Kidney epithelial cell (primary cell): Measurements from ENCODE around the gene CHST11. TPM values are rescaled to one million over a fixed set of nuclear protein-coding genes. Genes with fewer than 3 reads are reported as not detected.

ENCODE experiments used
- DNase-seq: peaks from one replicate; pipeline ENCODE4 v3.0.0-alpha.2; 2010; ENCODE audit warnings: low read depth
- H3K27me3 ChIP-seq: 2 replicates; pipeline ENCODE4 v1.6.0; 2011; ENCODE audit warnings: low read length; ENCODE audit not compliant: control insufficient read depth, insufficient read depth
- H3K36me3 ChIP-seq: 2 replicates; pipeline ENCODE4 v1.5.1; 2011; ENCODE audit warnings: low read length; ENCODE audit not compliant: control insufficient read depth, insufficient read depth
- H3K4me3 ChIP-seq: 2 replicates; pipeline ENCODE4 v1.5.1; 2011; ENCODE audit warnings: low read depth, mild to moderate bottlenecking, control low read depth, low read length
- total RNA-seq: library from RNA; depleted of rRNA; stranded (reverse); fragments of >200 nt; gene quantifications from 2 replicates; pipeline ENCODE4 v1.2.3, GENCODE V29; 2015
- TF ChIP-seq, protein P1 (sequence below): IDR thresholded peaks from 2 replicates; pipeline ENCODE4 v1.5.1; 2011; ENCODE audit warnings: mild to moderate bottlenecking, moderate library complexity, low read length, control low read depth, inconsistent platforms; ENCODE audit not compliant: insufficient read depth, poor library complexity, severe bottlenecking

CHST11 gene
- total RNA-seq, 1 donor from 2014 or later, result 32.6 TPM

DNA sequence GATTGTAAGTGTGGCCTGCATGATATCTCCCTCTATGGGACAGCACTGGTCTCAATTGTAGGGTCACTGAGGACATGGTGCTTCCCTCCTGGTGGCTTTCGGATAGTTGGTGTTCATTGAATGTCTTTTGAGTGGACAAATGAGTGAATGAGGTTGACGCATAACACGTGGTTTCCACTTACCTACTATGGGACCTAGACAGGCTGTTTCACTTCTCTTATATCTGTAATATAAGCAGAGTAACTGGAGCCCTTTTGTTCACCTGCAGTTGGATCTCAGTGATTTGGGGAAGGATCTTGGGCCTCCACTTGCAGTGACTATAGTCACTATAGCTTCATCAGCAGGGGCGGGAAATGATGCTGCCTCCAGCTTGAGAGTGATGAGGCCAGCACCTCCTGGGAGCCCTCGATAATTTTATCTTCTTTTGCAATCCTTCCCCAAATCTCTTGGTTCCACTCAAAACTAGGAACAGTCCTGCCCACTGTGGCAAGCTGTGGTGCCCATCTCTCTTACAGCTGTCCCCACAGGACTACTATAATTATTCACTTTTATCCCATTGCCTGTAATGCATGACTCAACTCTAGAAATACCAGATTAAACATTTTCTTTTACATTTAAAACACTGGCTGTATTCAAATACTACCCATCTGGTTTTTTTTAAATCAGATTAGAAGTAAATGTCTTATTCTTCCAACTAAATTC lies 242.9 kb downstream of the CHST11 start:
- Histone ChIP-seq H3K27me3 (no peaks in the 10 kb centered on the region), H3K4me3 (no peak overlapping the region), H3K36me3 (peaks cover 2% of the 10 kb centered on the region)
- no peak for DNase-seq
- TF ChIP-seq, protein P1, sequence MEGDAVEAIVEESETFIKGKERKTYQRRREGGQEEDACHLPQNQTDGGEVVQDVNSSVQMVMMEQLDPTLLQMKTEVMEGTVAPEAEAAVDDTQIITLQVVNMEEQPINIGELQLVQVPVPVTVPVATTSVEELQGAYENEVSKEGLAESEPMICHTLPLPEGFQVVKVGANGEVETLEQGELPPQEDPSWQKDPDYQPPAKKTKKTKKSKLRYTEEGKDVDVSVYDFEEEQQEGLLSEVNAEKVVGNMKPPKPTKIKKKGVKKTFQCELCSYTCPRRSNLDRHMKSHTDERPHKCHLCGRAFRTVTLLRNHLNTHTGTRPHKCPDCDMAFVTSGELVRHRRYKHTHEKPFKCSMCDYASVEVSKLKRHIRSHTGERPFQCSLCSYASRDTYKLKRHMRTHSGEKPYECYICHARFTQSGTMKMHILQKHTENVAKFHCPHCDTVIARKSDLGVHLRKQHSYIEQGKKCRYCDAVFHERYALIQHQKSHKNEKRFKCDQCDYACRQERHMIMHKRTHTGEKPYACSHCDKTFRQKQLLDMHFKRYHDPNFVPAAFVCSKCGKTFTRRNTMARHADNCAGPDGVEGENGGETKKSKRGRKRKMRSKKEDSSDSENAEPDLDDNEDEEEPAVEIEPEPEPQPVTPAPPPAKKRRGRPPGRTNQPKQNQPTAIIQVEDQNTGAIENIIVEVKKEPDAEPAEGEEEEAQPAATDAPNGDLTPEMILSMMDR, result no peak

DNA sequence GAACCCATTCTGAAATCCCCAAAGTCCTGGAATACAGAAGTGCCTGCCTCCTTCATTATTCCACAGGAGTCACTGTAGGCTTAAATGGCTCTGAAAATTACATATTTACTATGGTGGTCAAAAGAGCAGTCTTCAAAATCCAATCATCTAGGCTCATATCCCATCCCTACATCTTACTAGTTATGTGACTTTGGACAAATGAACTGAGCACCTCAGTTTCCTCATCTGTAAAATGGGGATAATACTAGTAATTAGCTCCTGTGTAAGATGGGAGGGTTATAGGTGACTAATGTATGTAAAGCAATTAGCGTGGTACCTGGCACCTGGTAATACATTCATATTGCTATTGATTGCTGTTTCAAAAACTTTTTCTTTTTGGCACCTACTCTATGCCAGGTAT lies 243.6 kb downstream of the CHST11 start:
- TF ChIP-seq, protein P1, result no peak
- no peaks in the 10 kb centered on the region for H3K36me3 ChIP-seq
- H3K27me3 ChIP-seq, result no peaks in the 10 kb centered on the region
- no peak overlapping the region for H3K4me3 ChIP-seq
- DNase-seq, result no peak

DNA sequence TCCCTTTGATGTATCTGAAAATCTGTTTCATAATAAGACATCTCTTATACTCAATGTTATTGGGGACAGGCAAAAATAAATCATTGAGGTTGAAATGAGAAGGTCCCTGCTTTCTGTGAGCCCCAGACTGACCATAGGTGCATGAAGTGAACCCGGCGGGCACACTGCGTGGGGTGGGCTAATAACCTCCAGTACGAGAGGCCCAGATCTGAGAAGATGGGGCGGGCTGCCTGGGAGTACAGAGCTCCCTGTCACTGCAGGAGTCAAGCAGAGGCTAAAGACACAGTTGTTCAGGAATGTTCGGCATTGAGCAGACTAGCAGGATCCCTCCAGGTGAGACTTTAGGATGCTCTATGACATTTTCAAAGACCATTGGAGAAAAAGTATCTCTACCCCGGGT lies 244.6 kb downstream of the CHST11 start:
- DNase-seq, result no peak
- TF ChIP-seq, protein P1, result no peak
- no peaks in the 10 kb centered on the region for H3K36me3 ChIP-seq
- no peaks in the 10 kb centered on the region for H3K27me3 ChIP-seq
- no peak overlapping the region for H3K4me3 ChIP-seq

DNA sequence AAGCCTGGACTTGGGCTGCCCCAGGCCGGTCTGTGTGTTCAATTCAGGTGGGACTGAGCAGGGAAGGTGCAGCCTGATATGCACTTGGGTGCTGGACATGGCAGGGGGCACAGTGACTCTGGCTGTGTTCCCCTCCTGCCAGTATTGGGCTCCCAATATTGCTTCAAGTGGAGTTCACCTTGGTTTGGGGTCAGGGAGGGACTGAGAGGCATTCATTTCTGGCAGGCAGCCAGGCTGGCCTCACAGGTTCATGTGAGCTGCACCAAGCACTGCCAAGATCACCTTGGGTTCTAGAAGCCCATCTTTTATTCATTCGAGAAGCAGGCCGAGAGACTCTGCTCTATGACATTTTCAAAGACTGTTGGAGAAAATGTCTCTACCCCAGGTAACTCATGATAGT lies 245.0 kb downstream of the CHST11 start:
- TF ChIP-seq, protein P1, result no peak

DNA sequence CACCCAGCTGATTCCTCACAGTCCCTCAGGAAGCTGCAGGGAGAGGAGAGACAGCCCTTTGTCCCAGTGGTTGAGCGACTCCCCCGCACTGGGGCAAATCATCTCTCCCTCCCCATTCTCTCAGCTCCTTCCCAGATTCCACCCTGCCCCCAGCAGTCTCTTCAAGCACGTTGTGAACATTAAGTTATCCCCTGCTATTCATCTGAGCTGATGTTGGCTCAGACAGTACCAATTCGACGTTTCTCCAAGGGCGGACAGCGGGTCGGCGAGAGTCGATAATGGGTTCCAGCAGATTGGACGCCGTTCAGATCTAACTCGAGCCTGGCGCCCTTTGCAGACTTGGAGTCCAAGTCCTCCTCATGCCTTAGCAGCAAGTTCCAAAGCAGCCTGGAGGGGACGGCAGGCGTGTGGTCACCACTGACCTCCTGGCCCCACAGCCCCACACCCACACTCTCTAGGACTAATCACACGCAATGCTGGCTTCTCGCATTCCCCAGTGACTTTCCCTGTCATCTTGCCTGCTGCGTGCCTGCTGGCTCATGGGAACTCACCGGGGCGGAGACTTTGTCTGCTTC lies 245.9 kb downstream of the CHST11 start:
- Histone ChIP-seq H3K36me3 (no peaks in the 10 kb centered on the region), H3K4me3 (no peak overlapping the region), H3K27me3 (no peaks in the 10 kb centered on the region)
- TF ChIP-seq, protein P1, result no peak
- no peak for DNase-seq

More for the DNA sequence above, 245.0 kb downstream of the CHST11 start:
- no peaks in the 10 kb centered on the region for H3K27me3 ChIP-seq
- H3K4me3 ChIP-seq, result no peak overlapping the region
- DNase-seq, result no peak
- H3K36me3 ChIP-seq, result no peaks in the 10 kb centered on the region

DNA sequence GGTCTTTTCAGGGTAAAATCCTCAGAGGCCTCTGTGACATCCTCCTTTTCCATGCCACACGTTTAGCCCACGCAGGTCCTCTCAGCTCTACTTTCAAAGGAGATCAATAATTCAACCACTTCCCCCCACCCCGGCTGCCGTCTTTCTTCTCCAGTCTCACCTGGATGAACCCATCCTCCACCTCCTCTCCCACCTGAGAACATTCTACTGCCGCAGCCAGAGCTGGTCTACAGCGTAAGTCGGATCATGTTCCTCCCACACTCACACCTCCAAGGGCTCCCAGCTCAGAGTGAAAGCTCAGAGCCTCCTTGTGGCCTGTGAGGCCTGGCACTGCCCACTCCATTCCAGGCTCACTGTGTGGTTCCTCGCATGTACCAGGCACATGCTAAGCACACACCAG lies 246.6 kb downstream of the CHST11 start:
- TF ChIP-seq, protein P1, result no peak
- H3K36me3 ChIP-seq, result no peaks in the 10 kb centered on the region
- H3K27me3 ChIP-seq, result no peaks in the 10 kb centered on the region
- DNase-seq, result no peak
- no peak overlapping the region for H3K4me3 ChIP-seq
